OCI-LY3 (cell line): ENCODE measurements around the gene ETV6.

Experiments
- CTCF ChIP-seq: fragments of 200-600, 300-600 bp; sonication (generic); IDR thresholded peaks from 2 replicates; pipeline ENCODE4 v1.5.1; 2014; ENCODE audit warnings: antibody characterized with exemption, low read length, low read depth
- EZH2phosphoT487 ChIP-seq: fragments of 200-600 bp; shearing (Covaris generic); IDR thresholded peaks from 2 replicates; pipeline ENCODE4 v1.6.1; 2018; ENCODE audit warnings: antibody characterized with exemption, mixed run types, low read depth

- TF ChIP-seq CTCF (no peak), EZH2phosphoT487 (no peak)
Measured at GRCh38 chr12:11744410-11744801, 94.9 kb downstream of the ETV6 start.
